ENCODE data around the gene PARG. TPM values are rescaled to one million over a fixed set of nuclear protein-coding genes. Genes with fewer than 3 reads are reported as not detected.

The PARG gene
- total RNA-seq, 1 experiment from 2014 or later: 57.1 TPM

DNA sequence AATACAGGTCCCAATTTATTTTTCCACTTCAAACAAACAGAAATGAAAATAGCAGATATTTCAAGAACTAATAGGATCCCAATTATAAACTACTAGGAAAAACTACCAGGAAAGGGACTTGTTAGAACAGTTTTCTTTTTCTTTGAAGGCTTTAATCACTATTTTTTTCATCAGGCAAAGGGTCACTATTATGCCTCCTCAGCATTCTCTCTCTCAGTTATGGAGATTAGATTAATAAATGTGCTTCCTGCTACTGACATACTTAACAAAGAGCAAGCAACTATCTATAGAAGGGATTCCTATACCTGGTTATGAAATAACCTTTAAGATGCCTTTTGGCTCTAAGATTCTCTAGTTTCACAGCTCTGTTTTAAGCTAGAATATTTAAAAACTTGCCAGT, 108.7 kb downstream of the PARG start (continued):
- TF ChIP-seq, protein P1, sequence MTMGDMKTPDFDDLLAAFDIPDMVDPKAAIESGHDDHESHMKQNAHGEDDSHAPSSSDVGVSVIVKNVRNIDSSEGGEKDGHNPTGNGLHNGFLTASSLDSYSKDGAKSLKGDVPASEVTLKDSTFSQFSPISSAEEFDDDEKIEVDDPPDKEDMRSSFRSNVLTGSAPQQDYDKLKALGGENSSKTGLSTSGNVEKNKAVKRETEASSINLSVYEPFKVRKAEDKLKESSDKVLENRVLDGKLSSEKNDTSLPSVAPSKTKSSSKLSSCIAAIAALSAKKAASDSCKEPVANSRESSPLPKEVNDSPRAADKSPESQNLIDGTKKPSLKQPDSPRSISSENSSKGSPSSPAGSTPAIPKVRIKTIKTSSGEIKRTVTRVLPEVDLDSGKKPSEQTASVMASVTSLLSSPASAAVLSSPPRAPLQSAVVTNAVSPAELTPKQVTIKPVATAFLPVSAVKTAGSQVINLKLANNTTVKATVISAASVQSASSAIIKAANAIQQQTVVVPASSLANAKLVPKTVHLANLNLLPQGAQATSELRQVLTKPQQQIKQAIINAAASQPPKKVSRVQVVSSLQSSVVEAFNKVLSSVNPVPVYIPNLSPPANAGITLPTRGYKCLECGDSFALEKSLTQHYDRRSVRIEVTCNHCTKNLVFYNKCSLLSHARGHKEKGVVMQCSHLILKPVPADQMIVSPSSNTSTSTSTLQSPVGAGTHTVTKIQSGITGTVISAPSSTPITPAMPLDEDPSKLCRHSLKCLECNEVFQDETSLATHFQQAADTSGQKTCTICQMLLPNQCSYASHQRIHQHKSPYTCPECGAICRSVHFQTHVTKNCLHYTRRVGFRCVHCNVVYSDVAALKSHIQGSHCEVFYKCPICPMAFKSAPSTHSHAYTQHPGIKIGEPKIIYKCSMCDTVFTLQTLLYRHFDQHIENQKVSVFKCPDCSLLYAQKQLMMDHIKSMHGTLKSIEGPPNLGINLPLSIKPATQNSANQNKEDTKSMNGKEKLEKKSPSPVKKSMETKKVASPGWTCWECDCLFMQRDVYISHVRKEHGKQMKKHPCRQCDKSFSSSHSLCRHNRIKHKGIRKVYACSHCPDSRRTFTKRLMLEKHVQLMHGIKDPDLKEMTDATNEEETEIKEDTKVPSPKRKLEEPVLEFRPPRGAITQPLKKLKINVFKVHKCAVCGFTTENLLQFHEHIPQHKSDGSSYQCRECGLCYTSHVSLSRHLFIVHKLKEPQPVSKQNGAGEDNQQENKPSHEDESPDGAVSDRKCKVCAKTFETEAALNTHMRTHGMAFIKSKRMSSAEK (CRISPR knock-in tag; IDR thresholded peaks at IDR 0.05; ENCODE audit: borderline replicate concordance): no peak
- TF ChIP-seq ZNF671 (CRISPR knock-in tag; IDR thresholded peaks at IDR 0.05) (no peak), ZNF317 (CRISPR knock-in tag; IDR thresholded peaks at IDR 0.05; ENCODE audit: borderline replicate concordance, low read depth) (no peak)

DNA sequence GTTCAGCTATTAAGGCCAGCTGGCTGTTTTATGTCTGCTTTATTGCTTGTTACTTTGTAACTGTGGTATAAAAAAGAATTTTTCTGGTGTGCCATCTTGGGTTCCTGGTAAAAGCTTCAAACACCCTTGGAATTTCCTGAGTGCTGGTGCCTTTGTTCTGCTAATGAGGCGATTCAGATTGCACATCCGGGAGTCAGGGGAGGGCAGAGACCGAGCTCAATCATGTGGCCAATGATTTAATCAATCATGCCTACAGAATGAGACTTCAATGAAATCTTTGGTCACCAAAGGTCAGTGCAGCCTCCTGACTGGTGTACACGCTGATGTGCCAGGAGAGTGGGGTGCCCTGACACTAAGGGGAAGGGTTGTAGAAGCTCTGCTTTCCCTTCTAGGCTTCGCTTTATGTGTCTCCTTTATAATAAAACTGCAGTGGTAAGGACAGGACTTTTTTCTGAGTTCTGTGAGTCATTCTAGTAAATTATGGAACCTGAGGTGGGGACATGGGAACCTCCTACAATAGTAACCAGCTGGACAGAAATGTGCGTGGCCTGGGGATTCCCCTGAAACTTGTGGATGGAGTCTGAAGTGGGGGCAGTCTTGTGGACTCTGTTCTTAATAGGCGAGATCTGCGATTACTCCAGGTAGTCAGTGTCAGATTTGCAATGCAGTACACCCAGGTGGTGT, 110.3 kb downstream of the PARG start:
- Mint-ChIP-seq H3K27me3 (ENCODE audit: low read depth) (no peaks in the 10 kb centered on the region), H3K4me3 (peak overlapping the region; percentile 56), H3K4me1 (peaks cover 78% of the 10 kb centered on the region), H3K36me3 (peaks cover 6% of the 10 kb centered on the region), H3K9me3 (no peaks in the 10 kb centered on the region), H3K27ac (peak overlapping the region; percentile 100)
- TF ChIP-seq, protein P2, sequence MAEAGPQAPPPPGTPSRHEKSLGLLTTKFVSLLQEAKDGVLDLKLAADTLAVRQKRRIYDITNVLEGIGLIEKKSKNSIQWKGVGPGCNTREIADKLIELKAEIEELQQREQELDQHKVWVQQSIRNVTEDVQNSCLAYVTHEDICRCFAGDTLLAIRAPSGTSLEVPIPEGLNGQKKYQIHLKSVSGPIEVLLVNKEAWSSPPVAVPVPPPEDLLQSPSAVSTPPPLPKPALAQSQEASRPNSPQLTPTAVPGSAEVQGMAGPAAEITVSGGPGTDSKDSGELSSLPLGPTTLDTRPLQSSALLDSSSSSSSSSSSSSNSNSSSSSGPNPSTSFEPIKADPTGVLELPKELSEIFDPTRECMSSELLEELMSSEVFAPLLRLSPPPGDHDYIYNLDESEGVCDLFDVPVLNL (CRISPR knock-in tag; IDR thresholded peaks at IDR 0.05; ENCODE audit: borderline replicate concordance, low read depth): no peak
- TF ChIP-seq ZNF671 (CRISPR knock-in tag; IDR thresholded peaks at IDR 0.05): no peak
- TF ChIP-seq, protein P3, sequence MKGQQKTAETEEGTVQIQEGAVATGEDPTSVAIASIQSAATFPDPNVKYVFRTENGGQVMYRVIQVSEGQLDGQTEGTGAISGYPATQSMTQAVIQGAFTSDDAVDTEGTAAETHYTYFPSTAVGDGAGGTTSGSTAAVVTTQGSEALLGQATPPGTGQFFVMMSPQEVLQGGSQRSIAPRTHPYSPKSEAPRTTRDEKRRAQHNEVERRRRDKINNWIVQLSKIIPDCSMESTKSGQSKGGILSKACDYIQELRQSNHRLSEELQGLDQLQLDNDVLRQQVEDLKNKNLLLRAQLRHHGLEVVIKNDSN (CRISPR knock-in tag; IDR thresholded peaks at IDR 0.05): peak; percentile 34; the same call in 1 of the 2 replicates
- TF ChIP-seq TEAD1 (CRISPR knock-in tag; IDR thresholded peaks at IDR 0.05): peak; percentile 43; the same call in 1 of the 2 replicates
- TF ChIP-seq, protein P4, sequence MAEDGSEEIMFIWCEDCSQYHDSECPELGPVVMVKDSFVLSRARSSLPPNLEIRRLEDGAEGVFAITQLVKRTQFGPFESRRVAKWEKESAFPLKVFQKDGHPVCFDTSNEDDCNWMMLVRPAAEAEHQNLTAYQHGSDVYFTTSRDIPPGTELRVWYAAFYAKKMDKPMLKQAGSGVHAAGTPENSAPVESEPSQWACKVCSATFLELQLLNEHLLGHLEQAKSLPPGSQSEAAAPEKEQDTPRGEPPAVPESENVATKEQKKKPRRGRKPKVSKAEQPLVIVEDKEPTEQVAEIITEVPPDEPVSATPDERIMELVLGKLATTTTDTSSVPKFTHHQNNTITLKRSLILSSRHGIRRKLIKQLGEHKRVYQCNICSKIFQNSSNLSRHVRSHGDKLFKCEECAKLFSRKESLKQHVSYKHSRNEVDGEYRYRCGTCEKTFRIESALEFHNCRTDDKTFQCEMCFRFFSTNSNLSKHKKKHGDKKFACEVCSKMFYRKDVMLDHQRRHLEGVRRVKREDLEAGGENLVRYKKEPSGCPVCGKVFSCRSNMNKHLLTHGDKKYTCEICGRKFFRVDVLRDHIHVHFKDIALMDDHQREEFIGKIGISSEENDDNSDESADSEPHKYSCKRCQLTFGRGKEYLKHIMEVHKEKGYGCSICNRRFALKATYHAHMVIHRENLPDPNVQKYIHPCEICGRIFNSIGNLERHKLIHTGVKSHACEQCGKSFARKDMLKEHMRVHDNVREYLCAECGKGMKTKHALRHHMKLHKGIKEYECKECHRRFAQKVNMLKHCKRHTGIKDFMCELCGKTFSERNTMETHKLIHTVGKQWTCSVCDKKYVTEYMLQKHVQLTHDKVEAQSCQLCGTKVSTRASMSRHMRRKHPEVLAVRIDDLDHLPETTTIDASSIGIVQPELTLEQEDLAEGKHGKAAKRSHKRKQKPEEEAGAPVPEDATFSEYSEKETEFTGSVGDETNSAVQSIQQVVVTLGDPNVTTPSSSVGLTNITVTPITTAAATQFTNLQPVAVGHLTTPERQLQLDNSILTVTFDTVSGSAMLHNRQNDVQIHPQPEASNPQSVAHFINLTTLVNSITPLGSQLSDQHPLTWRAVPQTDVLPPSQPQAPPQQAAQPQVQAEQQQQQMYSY (CRISPR knock-in tag; IDR thresholded peaks at IDR 0.05): no peak
- TF ChIP-seq, protein P5, sequence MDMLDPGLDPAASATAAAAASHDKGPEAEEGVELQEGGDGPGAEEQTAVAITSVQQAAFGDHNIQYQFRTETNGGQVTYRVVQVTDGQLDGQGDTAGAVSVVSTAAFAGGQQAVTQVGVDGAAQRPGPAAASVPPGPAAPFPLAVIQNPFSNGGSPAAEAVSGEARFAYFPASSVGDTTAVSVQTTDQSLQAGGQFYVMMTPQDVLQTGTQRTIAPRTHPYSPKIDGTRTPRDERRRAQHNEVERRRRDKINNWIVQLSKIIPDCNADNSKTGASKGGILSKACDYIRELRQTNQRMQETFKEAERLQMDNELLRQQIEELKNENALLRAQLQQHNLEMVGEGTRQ (CRISPR knock-in tag; IDR thresholded peaks at IDR 0.05): peak; percentile 51
- no peak for TF ChIP-seq TP53 (CRISPR knock-in tag; IDR thresholded peaks at IDR 0.05)
- TF ChIP-seq, protein P6, sequence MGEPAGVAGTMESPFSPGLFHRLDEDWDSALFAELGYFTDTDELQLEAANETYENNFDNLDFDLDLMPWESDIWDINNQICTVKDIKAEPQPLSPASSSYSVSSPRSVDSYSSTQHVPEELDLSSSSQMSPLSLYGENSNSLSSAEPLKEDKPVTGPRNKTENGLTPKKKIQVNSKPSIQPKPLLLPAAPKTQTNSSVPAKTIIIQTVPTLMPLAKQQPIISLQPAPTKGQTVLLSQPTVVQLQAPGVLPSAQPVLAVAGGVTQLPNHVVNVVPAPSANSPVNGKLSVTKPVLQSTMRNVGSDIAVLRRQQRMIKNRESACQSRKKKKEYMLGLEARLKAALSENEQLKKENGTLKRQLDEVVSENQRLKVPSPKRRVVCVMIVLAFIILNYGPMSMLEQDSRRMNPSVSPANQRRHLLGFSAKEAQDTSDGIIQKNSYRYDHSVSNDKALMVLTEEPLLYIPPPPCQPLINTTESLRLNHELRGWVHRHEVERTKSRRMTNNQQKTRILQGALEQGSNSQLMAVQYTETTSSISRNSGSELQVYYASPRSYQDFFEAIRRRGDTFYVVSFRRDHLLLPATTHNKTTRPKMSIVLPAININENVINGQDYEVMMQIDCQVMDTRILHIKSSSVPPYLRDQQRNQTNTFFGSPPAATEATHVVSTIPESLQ (CRISPR knock-in tag; IDR thresholded peaks at IDR 0.05): no peak
- TF ChIP-seq ZNF121 (CRISPR knock-in tag; IDR thresholded peaks at IDR 0.05): no peak
- TF ChIP-seq RELA (CRISPR knock-in tag; IDR thresholded peaks at IDR 0.05; ENCODE audit: borderline replicate concordance): no peak
- no peak for TF ChIP-seq FOXJ3 (CRISPR knock-in tag; IDR thresholded peaks at IDR 0.05; ENCODE audit: borderline replicate concordance)
- TF ChIP-seq ZNF263 (CRISPR knock-in tag; IDR thresholded peaks at IDR 0.05; ENCODE audit: low read depth): no peak
- TF ChIP-seq, protein P7, sequence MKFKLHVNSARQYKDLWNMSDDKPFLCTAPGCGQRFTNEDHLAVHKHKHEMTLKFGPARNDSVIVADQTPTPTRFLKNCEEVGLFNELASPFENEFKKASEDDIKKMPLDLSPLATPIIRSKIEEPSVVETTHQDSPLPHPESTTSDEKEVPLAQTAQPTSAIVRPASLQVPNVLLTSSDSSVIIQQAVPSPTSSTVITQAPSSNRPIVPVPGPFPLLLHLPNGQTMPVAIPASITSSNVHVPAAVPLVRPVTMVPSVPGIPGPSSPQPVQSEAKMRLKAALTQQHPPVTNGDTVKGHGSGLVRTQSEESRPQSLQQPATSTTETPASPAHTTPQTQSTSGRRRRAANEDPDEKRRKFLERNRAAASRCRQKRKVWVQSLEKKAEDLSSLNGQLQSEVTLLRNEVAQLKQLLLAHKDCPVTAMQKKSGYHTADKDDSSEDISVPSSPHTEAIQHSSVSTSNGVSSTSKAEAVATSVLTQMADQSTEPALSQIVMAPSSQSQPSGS (CRISPR knock-in tag; IDR thresholded peaks at IDR 0.05; ENCODE audit: borderline replicate concordance, low read depth): no peak
- CTCF ChIA-PET: interaction anchor here (1.0 kb wide), 1 partner anchor 130 kb away, joined by 3 read pairs; no protein-coding TSS in a partner anchor
- ATAC-seq: peak; percentile 85
- POLR2A ChIA-PET: interaction anchor here (0.6 to 1.0 kb wide), 2 partner anchors 24 to 37 kb away, joined by 3 to 4 read pairs; no protein-coding TSS in a partner anchor
- DNase-seq (ENCODE audit: low spot score): peak; percentile 60
